IMR-90 (cell line): ENCODE measurements around the gene RPS25. TPM values are rescaled to one million over a fixed set of nuclear protein-coding genes. Genes with fewer than 3 reads are reported as not detected.

Experiments used
- ATAC-seq: fragments of 200-7000 bp; cut with Tn5 transposase; 2 replicates; pipeline ENCODE4 v1.9.1; 2020; ENCODE audit warnings: low read depth, mild to moderate bottlenecking, moderate library complexity
- BruUV-seq: library from RNA; stranded (reverse); fragments of 400-500 nt; replicated peaks from 2 replicates; lab custom pipeline; 2021; lab: Mats Ljungman, UMichigan
- CTCF ChIA-PET: fragments of 300-600 bp; formaldehyde crosslinking; extraction: SDS; loops from one replicate; lab custom pipeline; 2021; ENCODE audit warnings: antibody characterized with exemption; lab: Yijun Ruan, JAX
- POLR2A ChIA-PET: fragments of 300-600 bp; sonication (Branson Sonifier 250); formaldehyde crosslinking; loops from one replicate; lab custom pipeline; 2022; ENCODE audit warnings: antibody characterized with exemption; ENCODE audit not compliant: unreplicated experiment; lab: Charles Lee
- DNase-seq: peaks from one replicate; pipeline ENCODE4 v3.0.0; 2013
- H2AFZ ChIP-seq: replicated peaks from 2 replicates; pipeline ENCODE3; 2013; ENCODE audit warnings: low read length, mild to moderate bottlenecking; ENCODE audit not compliant: poor library complexity
- H2AK5ac ChIP-seq: 2 replicates; pipeline ENCODE4 v1.6.1; 2013; ENCODE audit warnings: low read depth, low read length, inconsistent platforms
- H2AK9ac ChIP-seq: replicated peaks from 2 replicates; pipeline ENCODE3; 2013; ENCODE audit warnings: mild to moderate bottlenecking, low read depth, low read length, moderate library complexity; ENCODE audit not compliant: poor library complexity
- H2BK120ac ChIP-seq: 2 replicates; pipeline ENCODE4 v1.6.1; 2013; ENCODE audit warnings: low read depth, low read length, inconsistent platforms
- H2BK15ac ChIP-seq: 3 replicates; pipeline ENCODE4 v1.6.1; 2013; ENCODE audit warnings: low read depth, low read length, inconsistent platforms
- H2BK20ac ChIP-seq: 2 replicates; pipeline ENCODE4 v1.6.1; 2013; ENCODE audit warnings: low read depth, mild to moderate bottlenecking, inconsistent platforms, low read length, moderate library complexity
- H2BK5ac ChIP-seq: 2 replicates; pipeline ENCODE4 v1.6.1; 2013; ENCODE audit warnings: mild to moderate bottlenecking, low read depth, low read length, inconsistent platforms; ENCODE audit not compliant: poor library complexity, severe bottlenecking
- H3K14ac ChIP-seq: replicated peaks from 2 replicates; pipeline ENCODE4 v1.6.1; 2013; ENCODE audit warnings: low read depth, low read length, inconsistent platforms
- H3K18ac ChIP-seq: 2 replicates; pipeline ENCODE4 v1.6.1; 2013; ENCODE audit warnings: low read depth, low read length, control low read depth
- H3K23ac ChIP-seq: 2 replicates; pipeline ENCODE4 v1.6.1; 2013; ENCODE audit warnings: low read depth, low read length, inconsistent platforms
- H3K27ac ChIP-seq: 2 replicates; pipeline ENCODE4 v1.5.1; 2013; ENCODE audit warnings: mild to moderate bottlenecking, control low read depth, low read length; ENCODE audit not compliant: insufficient read depth
- H3K27me3 ChIP-seq: 2 replicates; pipeline ENCODE4 v1.6.1; 2013; ENCODE audit warnings: low read length; ENCODE audit not compliant: control insufficient read depth, insufficient read depth
- H3K36me3 ChIP-seq: 2 replicates; pipeline ENCODE4 v1.6.1; 2013; ENCODE audit warnings: low read length, mixed read lengths; ENCODE audit not compliant: control insufficient read depth, insufficient read depth
- H3K4ac ChIP-seq: 2 replicates; pipeline ENCODE4 v1.6.1; 2013; ENCODE audit warnings: low read depth, low read length, inconsistent platforms
- H3K4me1 ChIP-seq: 2 replicates; pipeline ENCODE4 v1.6.1; 2013; ENCODE audit warnings: low read length, mixed read lengths; ENCODE audit not compliant: control insufficient read depth, insufficient read depth
- H3K4me2 ChIP-seq: 2 replicates; pipeline ENCODE4 v1.6.1; 2013; ENCODE audit warnings: low read depth, mild to moderate bottlenecking, control low read depth, low read length, moderate library complexity
- H3K4me3 ChIP-seq: 2 replicates; pipeline ENCODE4 v1.5.1; 2013; ENCODE audit warnings: low read depth, mild to moderate bottlenecking, control low read depth, low read length, moderate library complexity; ENCODE audit not compliant: insufficient read depth
- H3K56ac ChIP-seq: 2 replicates; pipeline ENCODE4 v1.6.1; 2013; ENCODE audit warnings: low read length, inconsistent platforms; ENCODE audit not compliant: insufficient read depth; ENCODE audit errors: extremely low read depth
- H3K79me1 ChIP-seq, 2 experiments: 2 replicates each; pipeline ENCODE4 v1.6.1; 2013; ENCODE audit warnings: low read length in 2 of 2, inconsistent platforms in 1 of 2, low read depth in 1 of 2
- H3K9ac ChIP-seq: 2 replicates; pipeline ENCODE4 v1.6.1; 2013; ENCODE audit warnings: low read depth, low read length, control low read depth
- H3K9me1 ChIP-seq: 2 replicates; pipeline ENCODE4 v1.6.1; 2013; ENCODE audit warnings: low read length, inconsistent platforms; ENCODE audit not compliant: insufficient read depth
- H3K9me3 ChIP-seq: 2 replicates; pipeline ENCODE4 v1.6.1; 2013; ENCODE audit warnings: low read length; ENCODE audit not compliant: control insufficient read depth, insufficient read depth
- H4K20me1 ChIP-seq: 2 replicates; pipeline ENCODE4 v1.6.1; 2013; ENCODE audit warnings: low read length, inconsistent platforms; ENCODE audit not compliant: insufficient read depth
- H4K5ac ChIP-seq: 2 replicates; pipeline ENCODE4 v1.6.1; 2013; ENCODE audit warnings: mild to moderate bottlenecking, low read depth, low read length, control low read depth
- H4K8ac ChIP-seq, 2 experiments: 2 replicates each; pipeline ENCODE4 v1.6.1; 2013; ENCODE audit warnings: low read depth in 2 of 2, low read length in 2 of 2, control low read depth in 1 of 2, inconsistent platforms in 1 of 2
- H4K91ac ChIP-seq: 2 replicates; pipeline ENCODE4 v1.6.1; 2013; ENCODE audit warnings: low read depth, low read length, inconsistent platforms; ENCODE audit not compliant: insufficient read depth
- BHLHE40 ChIP-seq: fragments of 150-350 bp; IDR thresholded peaks from 2 replicates; pipeline ENCODE4 v1.6.1; 2016; ENCODE audit warnings: mild to moderate bottlenecking, low read depth, low read length
- CEBPB ChIP-seq: IDR thresholded peaks from 2 replicates; pipeline ENCODE4 v1.6.1; 2012; ENCODE audit warnings: low read depth, low read length, improper control_type of control experiment
- CTCF ChIP-seq: conservative IDR thresholded peaks from 2 replicates; pipeline ENCODE4 v1.5.1; 2012; ENCODE audit warnings: mild to moderate bottlenecking, low read depth, low read length, improper control_type of control experiment
- ELK1 ChIP-seq: fragments of 150-350 bp; IDR thresholded peaks from 2 replicates; pipeline ENCODE4 v1.6.1; 2016; ENCODE audit warnings: low read depth, mild to moderate bottlenecking, low read length, moderate library complexity, borderline replicate concordance
- FOS ChIP-seq: fragments of 150-350 bp; IDR thresholded peaks from 2 replicates; pipeline ENCODE4 v1.6.1; 2016; ENCODE audit warnings: low read depth, low read length
- MAFK ChIP-seq: IDR thresholded peaks from 2 replicates; pipeline ENCODE4 v1.6.1; 2012; ENCODE audit warnings: low read depth, low read length, improper control_type of control experiment
- MAZ ChIP-seq: IDR thresholded peaks from 2 replicates; pipeline ENCODE4 v1.6.1; 2012; ENCODE audit warnings: low read depth, mild to moderate bottlenecking, low read length, improper control_type of control experiment, moderate library complexity, borderline replicate concordance
- MXI1 ChIP-seq: IDR thresholded peaks from 2 replicates; pipeline ENCODE4 v1.6.1; 2012; ENCODE audit warnings: low read depth, mild to moderate bottlenecking, low read length, moderate library complexity, borderline replicate concordance
- NFE2L2 ChIP-seq: fragments of 150-350 bp; IDR thresholded peaks from 2 replicates; pipeline ENCODE4 v1.6.1; 2016; ENCODE audit warnings: low read depth, mild to moderate bottlenecking, low read length
- POLR2A ChIP-seq: IDR thresholded peaks from 2 replicates; pipeline ENCODE4 v1.6.1; 2012; ENCODE audit warnings: mild to moderate bottlenecking, low read depth, low read length
- RAD21 ChIP-seq: IDR thresholded peaks from 2 replicates; pipeline ENCODE4 v1.6.1; 2012; ENCODE audit warnings: low read length, improper control_type of control experiment
- RCOR1 ChIP-seq: IDR thresholded peaks from 2 replicates; pipeline ENCODE4 v1.6.1; 2012; ENCODE audit warnings: mild to moderate bottlenecking, low read length, improper control_type of control experiment; ENCODE audit not compliant: insufficient replicate concordance
- RFX5 ChIP-seq: IDR thresholded peaks from 2 replicates; pipeline ENCODE4 v1.8.0; 2012; ENCODE audit warnings: low read depth, mild to moderate bottlenecking, low read length, moderate library complexity
- SMC3 ChIP-seq: fragments of 150-350 bp; IDR thresholded peaks from 2 replicates; pipeline ENCODE4 v1.6.1; 2016; ENCODE audit warnings: low read depth, mild to moderate bottlenecking, antibody characterized with exemption, low read length, moderate library complexity
- USF2 ChIP-seq: fragments of 150-350 bp; IDR thresholded peaks from 2 replicates; pipeline ENCODE4 v1.6.1; 2017; ENCODE audit warnings: mild to moderate bottlenecking, antibody characterized with exemption, low read length, low read depth
- WGBS, 2 experiments: methylation state at CpG; one replicate each; pipeline versions ENCODE4 v1.1.5 to v1.1.7; 2013; ENCODE audit warnings: missing lambda C conversion rate in 2 of 2; ENCODE audit not compliant: insufficient read length in 1 of 2; ENCODE audit errors: extremely low coverage in 2 of 2; 5-methylcytosine and 5-hydroxymethylcytosine counted together
- dilution Hi-C: fragments of 300-500 bp; cut with HindIII; formaldehyde crosslinking; loops from one replicate; pipeline ENCODE4 v1.14.3; 2018; ENCODE audit warnings: low sequenced_read_pairs; ENCODE audit not compliant: unreplicated experiment
- in situ Hi-C: fragments of 300-500 bp; cut with MboI; formaldehyde crosslinking; loops from 3 replicates; pipeline ENCODE4 v1.14.3; 2019; ENCODE audit warnings: low sequenced_read_pairs, inconsistent platforms, mixed read lengths
- intact Hi-C: fragments of 100-400 bp; cut with micrococcal nuclease; formaldehyde crosslinking; loops from 2 replicates; pipeline ENCODE4 v1.10.0; 2022
- polyA plus RNA-seq, 3 experiments: library from polyadenylated mRNA; depleted of rRNA; stranded (reverse); fragments of >200 nt; gene quantifications; 2 replicates each; pipeline ENCODE4 v1.2.3, GENCODE V29; 2012; ENCODE audit warnings: low replicate concordance in 1 of 3
- total RNA-seq: library from RNA; depleted of rRNA; stranded (reverse); fragments of >200 nt; gene quantifications from 2 replicates; pipeline ENCODE4 v1.2.3, GENCODE V29; 2012

RPS25 gene
- total and polyA plus RNA-seq, 2 of the 4 experiments (the other 2 are of a cell fraction), result 727 to 905 TPM

DNA sequence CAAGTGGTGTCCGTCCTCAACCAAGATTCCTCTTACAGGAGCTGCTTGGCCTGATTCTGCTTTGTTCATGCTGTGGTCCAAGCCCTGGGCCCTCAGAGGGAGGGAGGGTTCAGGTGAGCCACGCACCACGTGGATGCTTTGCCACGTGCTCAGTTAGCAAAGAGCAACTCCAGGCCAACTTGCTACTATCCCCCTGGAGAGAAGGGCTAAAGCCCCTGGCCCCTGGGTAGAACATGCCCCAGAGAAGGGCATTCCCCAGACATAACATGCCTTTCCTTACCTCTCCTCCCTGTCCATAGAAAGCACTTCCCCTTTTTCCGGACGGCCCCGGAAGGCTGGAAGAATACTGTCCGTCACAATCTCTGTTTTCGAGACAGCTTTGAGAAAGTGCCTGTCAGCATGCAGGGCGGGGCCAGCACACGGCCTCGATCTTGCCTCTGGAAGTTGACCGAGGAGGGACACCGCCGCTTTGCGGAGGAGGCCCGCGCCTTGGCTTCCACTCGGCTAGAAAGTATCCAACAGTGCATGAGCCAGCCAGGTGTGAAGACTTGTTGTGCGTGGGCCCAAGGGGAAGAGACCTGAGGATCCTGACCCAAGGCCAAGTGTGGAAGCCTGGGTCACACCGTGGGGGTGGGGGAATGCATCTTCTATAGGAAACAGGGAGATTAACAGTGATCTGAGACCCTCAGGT lies 37.8 kb downstream of the RPS25 start:
- H3K4me2 ChIP-seq, result no peak overlapping the region
- WGBS, 2 experiments, result 20% methylated on average over 2 of the region's 21 CpGs; no CpG with 5 or more reads in 1 of the 2 experiments
- H4K5ac ChIP-seq, result no peak overlapping the region
- no peak overlapping the region for H3K18ac ChIP-seq
- no peak overlapping the region for H3K4ac ChIP-seq
- no peak overlapping the region for H2BK15ac ChIP-seq
- no peaks in the 10 kb centered on the region for H3K79me1 ChIP-seq
- H3K9ac ChIP-seq, result no peak overlapping the region
- peaks cover 26% of the 10 kb centered on the region for H3K27me3 ChIP-seq
- ChIA-PET POLR2A (no interaction called here), CTCF (no interaction called here)
- dilution Hi-C loops (no loop called here), intact Hi-C loops (no loop called here), in situ Hi-C loops (no loop called here)
- no peak overlapping the region for H4K8ac ChIP-seq
- no peak overlapping the region for H3K27ac ChIP-seq
- peak overlapping the region; percentile 74 for H2AFZ ChIP-seq
- no peak overlapping the region for H3K23ac ChIP-seq
- ATAC-seq, result peak; percentile 46
- H2AK5ac ChIP-seq, result no peak overlapping the region
- no peaks in the 10 kb centered on the region for H4K20me1 ChIP-seq
- no peak overlapping the region for H3K56ac ChIP-seq
- H3K36me3 ChIP-seq, result no peaks in the 10 kb centered on the region
- no peak overlapping the region for H2BK20ac ChIP-seq
- no peak overlapping the region for H2BK5ac ChIP-seq
- H4K91ac ChIP-seq, result no peak overlapping the region
- no peak overlapping the region for H3K14ac ChIP-seq
- no peak overlapping the region for H2BK120ac ChIP-seq
- H3K9me1 ChIP-seq, result no peaks in the 10 kb centered on the region; the same call in 1 of the 2 replicates
- H3K4me1 ChIP-seq, result no peaks in the 10 kb centered on the region
- no peaks in the 10 kb centered on the region for H3K9me3 ChIP-seq
- no peak for DNase-seq
- H2AK9ac ChIP-seq, result no peak overlapping the region
- no peak overlapping the region for H3K4me3 ChIP-seq
- no peak for TF ChIP-seq RAD21
- TF ChIP-seq CEBPB, result no peak
- no peak for TF ChIP-seq ELK1
- no peak for TF ChIP-seq FOS
- no peak for TF ChIP-seq MAFK
- TF ChIP-seq MXI1, result no peak
- no peak for TF ChIP-seq SMC3
- no peak for TF ChIP-seq USF2
- TF ChIP-seq CTCF, result no peak
- TF ChIP-seq MAZ, result no peak
- no peak for TF ChIP-seq POLR2A
- TF ChIP-seq RFX5, result no peak
- TF ChIP-seq NFE2L2, result no peak
- no peak for TF ChIP-seq BHLHE40
- no peak for TF ChIP-seq RCOR1
- BruUV-seq, result no TSS peak
